HG03135 (cell line): Measurements from ENCODE around the gene DVL2.
"Not testable (repeated sequence)": the region's sequence is repeated elsewhere in the genome, so short reads cannot be mapped to it uniquely, and the experiment has no call there.

Source experiments
- ATAC-seq: cut with Tn5 transposase; IDR thresholded peaks from one replicate; pipeline ENCODE4 v1.9.1; 2021; ENCODE audit warnings: mild to moderate bottlenecking, moderate library complexity; ENCODE audit not compliant: unreplicated experiment

The DVL2 gene

DNA sequence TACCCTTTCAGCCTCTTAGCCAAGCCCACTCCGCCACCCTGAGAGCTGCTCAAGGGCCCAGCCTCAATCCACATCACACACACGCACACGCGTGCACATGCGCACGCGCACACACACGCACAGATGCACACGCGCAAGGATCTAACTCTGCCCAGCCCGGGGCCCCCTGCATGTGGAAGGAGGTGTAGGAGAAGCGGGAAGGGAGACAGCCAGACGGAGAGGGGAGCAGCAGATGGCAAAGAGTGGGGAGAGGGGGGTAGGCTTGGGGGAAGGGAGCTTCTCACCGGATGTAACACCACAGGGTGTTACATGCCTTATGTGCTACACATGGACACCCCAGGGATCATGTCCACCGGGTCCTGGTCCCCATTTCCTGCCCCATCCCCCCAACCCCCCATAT is 30.0 kb downstream of the DVL2 start:
- no peak for ATAC-seq

DNA sequence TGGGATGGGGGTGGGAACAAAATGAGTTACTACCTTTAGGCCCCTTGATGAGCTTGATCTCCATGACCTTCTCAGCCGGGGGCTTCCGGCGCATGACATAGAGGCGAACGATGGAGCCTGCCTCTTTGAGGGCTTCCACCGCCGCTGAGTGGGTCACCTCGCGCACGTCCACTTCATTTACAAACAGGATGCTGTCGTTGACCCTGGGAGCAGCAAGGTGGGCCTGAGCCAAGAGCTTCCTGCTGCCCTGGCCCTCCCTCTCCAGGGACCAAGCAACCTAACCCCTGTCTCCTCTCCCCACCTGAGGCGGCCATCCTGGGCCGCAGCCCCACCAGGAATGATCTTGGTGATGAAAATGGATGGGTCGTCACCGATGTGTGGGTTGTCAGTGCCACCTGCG is 30.9 kb downstream of the DVL2 start:
- no peak for ATAC-seq

DNA sequence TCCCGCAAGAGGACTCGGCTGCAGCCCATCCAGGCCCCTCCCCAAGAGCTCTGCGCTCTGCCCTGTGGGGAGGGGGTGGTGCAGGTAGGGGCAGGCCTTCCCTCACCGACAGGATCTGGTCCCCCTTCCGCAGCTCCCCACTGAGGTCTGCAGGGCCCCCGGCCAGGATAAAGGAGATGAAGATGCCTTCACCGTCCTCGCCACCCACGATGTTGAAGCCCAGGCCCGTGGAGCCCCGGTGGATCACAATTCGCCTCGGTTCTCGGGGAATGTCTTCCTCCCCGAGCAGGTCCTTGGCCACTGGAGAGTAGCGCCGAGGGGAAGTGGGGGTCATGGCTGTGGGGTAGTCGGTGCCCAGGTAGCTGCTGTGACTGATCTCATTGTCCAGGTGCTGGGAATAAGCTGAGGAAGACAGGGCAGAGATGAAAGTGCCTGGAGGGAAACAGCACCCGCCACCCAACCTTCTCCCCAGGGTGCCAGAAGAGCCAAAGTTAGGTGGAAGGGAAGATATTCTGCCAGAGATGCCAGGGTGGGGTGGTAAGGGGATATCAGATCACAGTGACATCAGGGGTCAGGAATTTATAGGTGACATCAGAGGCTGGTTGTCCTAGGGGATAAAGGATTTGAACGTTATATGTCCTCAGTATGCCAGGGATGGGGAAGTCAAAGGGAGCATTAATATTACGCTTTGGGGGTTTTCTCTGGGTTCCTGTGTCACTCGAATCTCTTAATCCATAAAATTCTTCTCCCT is 37.5 kb downstream of the DVL2 start:
- no peak for ATAC-seq

DNA sequence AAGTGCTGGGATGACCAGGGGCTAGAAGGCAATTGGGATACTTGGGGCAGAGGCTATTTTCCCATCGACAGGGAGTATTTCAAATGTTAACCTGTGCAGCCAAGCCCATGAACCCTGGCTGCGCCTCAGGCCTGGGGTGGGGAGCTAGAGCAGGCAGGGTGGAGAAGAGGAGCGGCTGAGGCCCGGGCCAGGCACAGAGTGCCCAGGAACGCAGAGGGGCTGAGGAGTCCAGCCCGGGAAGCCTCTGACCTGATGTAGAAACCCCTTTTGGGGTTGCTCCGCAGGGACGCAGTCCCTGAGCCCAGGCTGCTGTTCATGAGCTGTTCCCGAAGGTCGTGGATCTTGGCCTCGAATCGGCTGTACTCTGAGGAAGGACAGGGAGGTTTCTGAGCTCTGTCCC is 38.3 kb downstream of the DVL2 start:
- no peak for ATAC-seq

DNA sequence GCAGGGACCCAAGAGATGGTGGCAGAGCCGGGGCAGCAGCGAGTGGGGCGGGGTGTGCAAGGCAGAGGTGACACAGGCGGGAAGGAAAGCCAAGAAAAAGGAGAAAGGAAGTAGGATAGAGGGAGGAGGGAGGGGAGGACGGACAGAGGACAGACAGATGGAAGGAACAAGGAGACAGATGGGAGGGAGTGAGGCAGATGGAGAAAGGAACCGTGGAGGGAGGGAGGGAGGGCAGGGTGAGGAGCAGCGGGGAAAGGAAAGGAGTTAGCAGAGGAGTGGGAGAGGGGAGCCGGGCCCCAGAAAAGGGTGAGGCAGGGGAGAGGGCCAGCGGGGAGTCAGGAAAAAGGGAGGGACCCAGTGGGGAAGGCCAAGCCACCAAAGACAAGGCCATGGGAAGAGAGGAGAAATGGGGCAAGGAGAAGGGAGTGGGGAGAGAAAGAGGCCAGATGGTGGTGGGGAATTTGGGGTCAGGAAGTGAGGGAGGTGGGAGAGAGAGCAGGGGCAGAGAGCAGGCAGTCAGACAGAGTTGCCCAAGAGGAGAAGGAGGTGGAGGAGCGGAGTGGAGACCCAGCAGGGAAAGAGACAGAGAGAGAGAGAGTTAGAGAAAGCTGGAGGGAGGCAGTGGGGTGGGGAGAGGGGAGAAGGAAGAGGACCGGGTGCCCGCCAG is 41.9 kb downstream of the DVL2 start:
- ATAC-seq = no peak

DNA sequence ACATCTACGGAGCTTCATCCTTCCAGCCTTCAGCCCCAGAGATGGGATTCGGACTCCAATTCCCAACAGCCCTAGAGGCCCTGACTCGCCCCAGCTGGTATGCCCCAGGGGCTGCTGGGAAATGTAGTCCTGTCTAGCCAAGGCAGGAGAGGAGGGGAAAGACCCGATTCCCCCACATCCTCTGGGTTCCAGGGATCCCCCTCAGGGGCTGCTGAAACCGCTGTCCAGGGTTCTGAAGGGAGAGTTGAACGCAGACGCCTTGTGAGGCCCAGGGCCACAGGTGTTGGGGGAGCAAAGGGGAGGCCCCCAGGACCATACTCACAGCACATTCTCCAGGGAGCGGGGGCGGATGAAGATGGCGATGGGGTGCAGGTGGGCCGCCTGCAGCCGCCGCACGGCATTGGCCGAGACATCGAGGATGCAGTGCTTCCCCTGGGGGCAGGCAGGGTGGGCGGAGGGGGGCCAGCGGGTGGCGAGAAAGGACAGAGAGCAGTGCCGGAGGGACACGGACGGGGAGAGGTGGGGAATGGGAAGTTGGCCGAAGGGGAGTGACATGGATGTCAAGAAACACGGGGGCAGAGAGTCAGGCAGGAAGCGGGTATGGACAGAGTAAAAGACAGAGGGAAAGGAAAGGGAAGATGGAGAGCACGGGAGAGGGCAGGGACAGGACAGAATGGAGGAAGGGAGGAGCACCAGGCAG is 42.6 kb downstream of the DVL2 start:
- ATAC-seq = no peak

DNA sequence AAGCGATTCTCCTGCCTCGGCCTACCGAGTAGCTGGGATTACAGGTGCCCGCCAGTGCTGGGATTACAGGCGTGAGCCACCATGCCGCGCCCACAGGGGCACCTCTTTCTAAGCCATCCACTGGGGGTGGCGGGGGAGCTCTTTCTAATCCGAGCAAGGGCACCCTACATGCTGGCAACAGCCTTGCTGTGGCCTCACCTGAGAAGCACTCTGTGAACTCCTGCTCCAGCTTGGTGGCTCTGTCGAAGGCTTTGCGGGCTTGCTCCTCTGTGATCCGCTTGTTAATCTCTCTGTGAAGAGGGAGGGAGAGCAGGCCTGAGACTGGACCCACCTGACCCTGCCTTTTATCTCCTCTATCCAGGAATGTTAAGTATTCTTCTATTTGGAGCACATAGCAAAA is 43.2 kb downstream of the DVL2 start:
- no peak for ATAC-seq

DNA sequence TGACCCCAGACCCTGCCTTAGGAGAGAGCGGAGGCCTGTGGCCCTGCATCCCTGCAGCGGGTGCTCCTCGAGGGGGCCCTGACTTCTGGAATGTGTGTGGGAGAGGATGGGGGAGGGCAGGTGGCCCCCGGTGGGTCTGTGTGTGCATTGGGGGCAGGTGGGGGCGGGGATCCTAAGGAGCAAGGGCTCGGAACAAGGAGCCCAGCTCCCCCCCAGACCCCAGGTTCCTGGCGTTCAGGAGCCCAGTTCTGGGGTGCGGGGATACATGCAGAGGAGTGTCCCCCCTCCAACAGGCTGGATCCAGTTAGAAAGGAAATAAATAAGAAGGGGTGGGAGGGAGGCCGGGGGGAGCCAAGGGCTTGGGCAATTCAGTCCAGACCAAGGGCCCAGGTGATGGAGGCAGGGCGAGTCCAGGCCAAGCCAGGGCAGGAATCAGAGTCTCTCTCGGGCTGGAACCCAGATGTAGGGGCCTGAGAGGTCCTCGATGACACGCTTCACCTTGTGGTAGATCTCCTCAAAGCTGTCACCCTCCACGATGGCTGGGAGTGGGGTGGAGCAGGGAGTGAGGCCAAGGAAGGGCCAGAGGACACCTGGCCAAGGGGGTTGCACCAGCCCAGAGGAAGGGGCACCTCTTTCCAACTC is 43.9 kb downstream of the DVL2 start:
- ATAC-seq = no peak

DNA sequence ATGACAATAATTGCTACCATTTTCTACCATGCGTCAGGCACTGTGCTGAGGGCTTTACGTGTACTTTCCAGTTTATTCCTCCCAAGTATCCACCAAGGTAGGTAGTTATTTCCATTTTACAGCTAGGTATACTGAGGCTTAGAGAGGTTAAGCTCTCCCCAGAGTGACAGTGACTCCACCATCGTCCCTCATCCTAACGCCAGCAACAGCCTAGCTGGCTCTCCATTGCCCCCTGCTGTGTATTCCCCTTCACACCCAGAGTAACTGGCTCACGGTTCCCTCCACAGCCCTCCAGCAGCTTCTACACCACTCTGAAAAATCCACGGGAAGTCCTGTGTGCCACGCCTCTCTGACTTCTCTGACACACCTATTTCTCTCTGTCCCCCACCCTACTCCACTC is 48.1 kb downstream of the DVL2 start:
- no peak for ATAC-seq

DNA sequence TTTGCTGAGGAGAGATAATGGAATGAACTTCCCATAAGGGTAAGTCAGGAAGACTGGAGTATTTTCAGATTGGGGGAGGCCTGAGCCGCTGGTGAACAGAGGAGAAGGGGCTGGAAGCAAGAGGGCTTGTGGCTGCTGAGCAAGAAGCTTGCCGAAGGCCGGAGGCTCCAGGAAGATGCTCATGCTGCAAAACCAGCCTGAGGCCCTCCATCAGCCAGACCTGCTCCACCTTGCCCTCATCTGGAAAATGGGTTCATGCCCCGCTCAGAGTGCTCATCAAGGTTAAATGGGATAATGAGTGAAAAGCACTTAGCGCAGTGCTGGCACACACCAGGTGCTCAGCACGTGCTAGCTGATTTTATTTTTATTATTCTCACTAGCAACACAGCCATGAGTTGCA is 49.7 kb downstream of the DVL2 start:
- ATAC-seq = no peak

DNA sequence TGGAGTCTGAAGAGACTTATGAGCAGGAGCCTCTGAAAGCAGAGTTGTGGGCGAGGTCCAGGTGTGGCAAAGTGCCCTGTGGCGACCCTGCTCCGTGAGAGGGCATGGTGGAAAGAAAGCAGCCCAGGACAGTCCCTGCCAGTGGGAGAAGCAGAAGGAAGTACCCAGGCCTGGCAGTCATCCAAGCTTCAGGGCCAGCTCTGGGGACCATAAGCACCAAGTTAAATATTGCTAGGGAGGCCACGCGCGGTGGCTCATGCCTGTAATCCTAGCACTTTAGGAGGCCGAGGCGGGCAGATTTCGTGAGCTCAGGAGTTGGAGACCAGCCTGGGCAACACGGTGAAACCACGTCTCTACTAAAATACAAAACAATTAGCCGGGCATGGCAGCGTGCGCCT is 50.2 kb downstream of the DVL2 start:
- ATAC-seq = no peak

DNA sequence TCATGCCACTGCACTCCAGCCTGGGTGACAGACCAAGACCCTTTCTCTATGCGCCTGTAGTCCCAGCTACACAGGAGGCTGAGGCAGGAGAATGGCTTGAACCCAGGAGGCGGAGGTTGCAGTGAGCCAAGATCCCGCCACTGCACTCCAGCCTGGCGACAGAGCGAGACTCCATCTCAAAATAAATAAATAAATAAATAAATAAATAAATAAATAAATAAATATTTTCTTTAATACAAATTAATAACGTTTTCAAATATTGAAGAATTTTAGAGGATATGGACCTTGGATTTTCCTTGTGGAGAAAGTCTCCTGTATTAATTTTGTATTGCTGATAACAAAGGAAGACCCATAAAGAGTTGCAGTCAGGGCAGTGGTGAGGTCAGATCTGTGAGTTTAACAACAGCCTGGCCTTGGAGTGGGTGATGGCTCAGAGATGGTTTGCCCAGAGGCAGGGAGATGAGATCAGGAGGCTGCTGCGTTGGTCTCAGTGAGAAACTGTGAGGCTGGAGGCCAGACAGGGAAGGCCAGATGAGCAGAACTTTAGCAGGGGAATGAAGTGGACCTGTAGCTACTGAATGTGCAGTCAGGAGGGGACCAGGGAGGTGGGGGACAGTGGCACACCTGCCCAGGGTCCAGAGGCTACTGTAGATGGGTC is 50.8 kb downstream of the DVL2 start:
- ATAC-seq = no peak

DNA sequence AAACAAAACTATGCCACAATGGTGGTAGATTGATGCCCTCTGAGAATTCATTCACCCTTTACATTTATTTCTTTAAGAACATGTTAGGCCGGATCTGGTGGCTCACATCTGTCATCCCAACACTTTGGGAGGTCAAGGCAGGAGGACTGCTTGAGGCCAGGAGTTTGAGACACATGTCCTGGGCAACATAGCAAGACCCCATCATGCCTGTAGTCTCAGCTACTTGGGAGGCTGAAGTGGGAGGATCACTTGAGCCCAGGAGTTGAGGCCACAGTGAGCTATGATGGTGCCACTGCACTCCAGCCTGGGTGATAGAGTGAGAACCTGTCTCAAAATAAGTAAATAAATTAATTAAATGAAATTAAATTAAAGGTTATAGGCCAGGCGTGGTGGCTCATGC is 52.2 kb downstream of the DVL2 start:
- not testable (repeated sequence) for ATAC-seq

DNA sequence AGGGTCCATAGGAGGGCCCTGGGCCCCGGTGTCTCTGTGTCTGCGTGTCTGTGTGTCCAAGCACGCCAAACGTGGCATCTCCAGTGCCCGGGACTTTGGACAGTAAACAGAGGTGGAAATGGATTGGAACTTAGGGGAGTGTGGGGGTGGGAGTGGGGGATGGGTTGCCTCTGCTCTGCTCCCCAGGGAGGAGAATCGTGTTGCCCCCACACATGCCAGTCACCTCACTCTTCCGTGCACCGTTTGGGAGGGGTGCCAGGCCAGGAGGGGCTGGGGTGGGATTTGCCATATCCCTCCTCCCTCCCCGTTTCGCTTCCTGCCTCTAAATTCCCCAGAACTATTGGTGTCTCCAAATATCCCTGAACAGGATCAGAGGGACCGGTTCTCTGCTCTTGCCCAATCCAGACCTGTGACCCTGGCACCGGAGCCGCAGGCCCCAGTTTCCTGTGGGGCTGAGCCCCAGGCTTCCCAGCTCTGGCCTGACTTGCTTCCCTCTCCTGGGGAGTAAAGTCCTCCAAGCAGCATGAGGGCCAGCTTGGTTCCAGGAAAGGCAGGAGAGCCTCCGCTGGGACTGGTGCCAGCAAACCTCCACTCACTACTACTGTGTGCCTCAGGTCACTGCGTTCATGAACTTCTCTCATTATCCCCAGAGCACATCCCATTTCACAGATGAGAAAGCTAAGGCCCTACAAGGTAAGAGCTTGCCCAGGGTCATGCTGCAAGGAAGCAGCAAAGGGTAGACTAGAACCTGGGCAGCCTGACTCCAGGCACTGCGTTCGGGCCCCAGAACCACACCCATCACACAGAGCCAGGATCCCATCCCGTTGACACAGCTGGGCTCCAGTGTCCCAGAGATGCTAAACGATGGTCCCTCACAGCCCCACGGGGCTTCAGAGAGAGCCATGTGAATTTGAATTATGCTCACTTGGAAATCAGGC is 54.7 kb downstream of the DVL2 start, which contains the start of gene ASGR1:
ASGR1 (minus strand) TSS at position 54 of the 938 bp plus-strand sequence. CDS start 807 bp downstream, outside the sequence.
- ATAC-seq = no peak

DNA sequence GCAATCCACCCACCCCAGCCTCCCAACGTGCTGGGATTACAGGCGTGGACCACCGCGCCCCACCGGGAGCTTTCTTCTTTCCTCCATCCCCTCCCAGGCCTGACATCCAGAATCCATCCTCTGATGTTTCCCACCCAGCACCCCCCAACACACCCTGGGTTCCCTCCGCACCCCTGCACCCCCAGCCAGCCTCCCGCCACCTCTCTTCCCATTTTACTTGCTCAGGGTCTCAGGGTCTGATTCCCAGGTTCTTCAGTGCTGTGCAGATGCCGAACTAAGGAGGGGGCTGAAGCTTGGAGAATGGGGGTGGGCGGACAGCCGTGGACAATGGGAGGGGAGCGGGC is 55.4 kb downstream of the DVL2 start:
- ATAC-seq = no peak

DNA sequence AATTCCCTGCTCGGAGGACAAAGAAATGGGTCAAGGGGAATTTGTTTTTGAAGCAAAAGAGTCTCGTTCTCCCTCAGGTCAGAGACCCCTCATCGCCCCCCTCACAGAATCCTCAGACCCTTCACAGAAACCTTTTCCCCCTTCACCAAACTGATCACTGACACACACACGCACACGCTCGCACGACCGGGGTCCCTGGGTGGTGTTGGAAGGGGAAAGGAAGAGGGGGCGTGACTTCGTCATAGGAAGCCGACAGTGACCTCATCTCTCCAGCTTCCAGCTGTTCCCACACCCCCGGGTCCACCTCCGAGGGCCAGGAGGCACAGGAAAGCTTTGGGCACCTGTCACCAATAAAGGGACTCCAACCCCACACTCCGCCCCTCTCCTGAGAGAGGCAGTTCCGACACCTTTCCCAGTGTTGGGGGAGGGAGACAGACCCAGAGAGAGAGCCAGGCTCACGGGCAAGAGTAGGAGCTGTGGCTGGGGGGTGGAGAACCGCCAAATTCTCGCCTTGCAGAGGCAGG is 56.3 kb downstream of the DVL2 start:
- no peak for ATAC-seq

DNA sequence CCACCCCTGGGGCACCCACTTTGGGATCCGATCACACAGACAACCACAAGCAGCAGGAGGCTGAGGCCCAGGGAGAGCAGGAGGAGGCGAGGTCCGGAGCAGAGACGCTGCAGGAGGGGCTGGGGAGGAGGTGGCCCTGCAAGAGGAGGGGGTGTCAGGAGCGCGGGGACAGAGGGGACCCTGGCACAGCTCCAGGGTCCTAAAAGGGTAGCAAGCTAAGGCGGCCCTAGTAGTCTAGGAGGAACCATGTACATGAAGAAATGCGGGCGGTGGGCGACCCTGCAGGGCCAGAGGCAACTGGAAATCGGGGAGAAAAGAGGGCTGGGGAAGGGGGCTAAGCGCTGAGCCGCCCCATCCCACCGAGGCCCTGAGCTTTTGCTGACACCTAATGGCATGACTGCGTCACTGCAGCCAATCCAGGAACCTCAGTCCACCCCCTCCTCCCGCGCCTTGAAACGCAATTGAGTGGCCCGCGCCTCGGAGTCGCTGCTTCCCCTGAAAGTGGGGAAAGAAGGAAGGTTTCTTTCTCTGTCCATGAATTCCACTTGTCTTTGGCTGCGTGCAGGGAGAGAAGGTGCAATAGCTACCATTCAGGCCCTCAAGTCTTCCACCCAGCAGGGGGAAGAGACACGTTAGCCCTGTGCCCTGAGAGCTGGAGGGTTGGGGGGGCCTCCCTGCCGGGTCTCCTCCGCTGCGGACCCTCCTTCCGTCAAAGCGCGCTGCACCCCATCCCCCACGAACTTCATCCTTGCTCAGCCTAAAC is 56.9 kb downstream of the DVL2 start:
- ATAC-seq = no peak

DNA sequence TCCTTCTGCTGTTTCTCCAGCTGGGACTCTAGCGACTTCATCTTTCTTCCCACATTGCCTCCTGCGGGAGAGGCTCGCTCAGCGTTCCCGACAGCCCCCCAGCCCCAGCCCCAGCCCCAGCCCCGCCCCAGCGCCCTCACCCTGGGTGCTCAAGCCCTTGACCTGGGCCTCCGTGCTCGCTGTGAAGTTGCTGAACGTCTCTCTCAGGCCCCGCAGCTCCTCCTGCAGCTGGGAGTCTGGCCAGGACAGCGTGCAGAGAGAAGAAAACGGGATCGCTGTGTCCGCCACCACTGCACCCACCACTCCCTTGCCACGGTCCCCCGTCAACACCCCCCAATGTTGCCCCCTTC is 57.5 kb downstream of the DVL2 start:
- ATAC-seq = no peak
